GM19467 (cell line): ENCODE measurements around the gene GFRAL.
"Not testable (repeated sequence)": the region's sequence is repeated elsewhere in the genome, so short reads cannot be mapped to it uniquely, and the experiment has no call there.

Source experiments
- ATAC-seq: cut with Tn5 transposase; IDR thresholded peaks from one replicate; pipeline ENCODE4 v1.9.1; 2021; ENCODE audit warnings: mild to moderate bottlenecking, moderate library complexity; ENCODE audit not compliant: unreplicated experiment

GFRAL gene

GRCh38 chr6:55327169-55327568 is at the start of gene GFRAL:
GFRAL (plus strand) TSS chr6:55327469; CDS start chr6:55327555, 86 bp downstream.
- no peak for ATAC-seq

- no peak for ATAC-seq
These were observed 49.6 kb upstream of the GFRAL start for GRCh38 chr6:55277646-55278045.

GRCh38 chr6:55281215-55281614 is 46.1 kb upstream of the GFRAL start:
- ATAC-seq = no peak

- no peak for ATAC-seq
These were observed 45.2 kb upstream of the GFRAL start for GRCh38 chr6:55282115-55282514.

GRCh38 chr6:55286824-55287223 is 40.4 kb upstream of the GFRAL start:
- ATAC-seq = no peak

- no peak for ATAC-seq
These were observed 36.5 kb upstream of the GFRAL start for GRCh38 chr6:55290736-55291135.

GRCh38 chr6:55293116-55293515 is 34.2 kb upstream of the GFRAL start:
- no peak for ATAC-seq

GRCh38 chr6:55297214-55297613 is 30.1 kb upstream of the GFRAL start:
- not testable (repeated sequence) for ATAC-seq

- ATAC-seq = no peak
These were observed 27.8 kb upstream of the GFRAL start for GRCh38 chr6:55299286-55299985.

- ATAC-seq = no peak
These were observed 22.5 kb upstream of the GFRAL start for GRCh38 chr6:55304747-55305146.

GRCh38 chr6:55319961-55320695 is 7.1 kb upstream of the GFRAL start:
- no peak for ATAC-seq

- no peak for ATAC-seq
These were observed 6.6 kb upstream of the GFRAL start for GRCh38 chr6:55320696-55321086.

GRCh38 chr6:55377150-55377549 is 49.9 kb downstream of the GFRAL start:
- no peak for ATAC-seq

- no peak for ATAC-seq
These were observed 52.2 kb downstream of the GFRAL start for GRCh38 chr6:55379471-55379870.

- ATAC-seq = no peak
These were observed 52.6 kb downstream of the GFRAL start for GRCh38 chr6:55379895-55380294.

GRCh38 chr6:55388211-55388610 is 60.9 kb downstream of the GFRAL start:
- no peak for ATAC-seq

GRCh38 chr6:55395871-55396270 is 68.6 kb downstream of the GFRAL start:
- no peak for ATAC-seq

GRCh38 chr6:55397986-55398385 is 70.7 kb downstream of the GFRAL start:
- ATAC-seq = no peak

GRCh38 chr6:55399351-55399750 is 72.1 kb downstream of the GFRAL start:
- no peak for ATAC-seq

GRCh38 chr6:55405474-55406235 is 78.4 kb downstream of the GFRAL start:
- ATAC-seq = no peak

GRCh38 chr6:55410674-55411073 is 83.4 kb downstream of the GFRAL start:
- no peak for ATAC-seq

GRCh38 chr6:55423933-55424332 is 96.7 kb downstream of the GFRAL start:
- ATAC-seq = no peak
